ENCODE measurements around the gene PTPMT1.

GRCh38 chr11:47583844-47584243 is 18.4 kb downstream of the PTPMT1 start:
- no peak for TF ChIP-seq CTCF (IDR thresholded peaks at IDR 0.05; ENCODE audit: low read depth, low read length)
- TF ChIP-seq EZH2phosphoT487 (IDR thresholded peaks at IDR 0.05; ENCODE audit: low read depth), result no peak

Data from OCI-LY3 (cell line).